Fibroblast of peridontal ligament (primary cell): ENCODE measurements around the gene RFFL.

Source experiments
- DNase-seq: peaks from one replicate; pipeline ENCODE4 v3.0.0-alpha.2; 2010; ENCODE audit errors: extremely low read depth

RFFL gene

GRCh38 chr17:35081638-35082037, 18.1 kb upstream of the RFFL start:
- DNase-seq, result no peak

- DNase-seq, result no peak
These were observed 17.0 kb upstream of the RFFL start for GRCh38 chr17:35080536-35080935.

- DNase-seq, result no peak
These were observed 16.3 kb upstream of the RFFL start for GRCh38 chr17:35079547-35080423.

- DNase-seq, result no peak
These were observed 13.4 kb upstream of the RFFL start for GRCh38 chr17:35076874-35077273.

GRCh38 chr17:35074711-35075707, 11.5 kb upstream of the RFFL start:
- no peak for DNase-seq

- DNase-seq, result no peak
These were observed 10.6 kb upstream of the RFFL start for GRCh38 chr17:35073991-35074627.

GRCh38 chr17:35073183-35073790, 9.8 kb upstream of the RFFL start:
- DNase-seq, result no peak

- peak; percentile 74 for DNase-seq
These were observed 5.8 kb upstream of the RFFL start for GRCh38 chr17:35069311-35069710.

- no peak for DNase-seq
These were observed 4.7 kb upstream of the RFFL start for GRCh38 chr17:35068249-35068648.

GRCh38 chr17:35065880-35066279, 2.4 kb upstream of the RFFL start:
- DNase-seq, result no peak

GRCh38 chr17:35064516-35065215, 1.2 kb upstream of the RFFL start:
- no peak for DNase-seq

- DNase-seq, result no peak
These were observed 1.2 kb downstream of the RFFL start for GRCh38 chr17:35062308-35062707.

- DNase-seq, result no peak
These were observed 6.1 kb downstream of the RFFL start for GRCh38 chr17:35057332-35057915.

GRCh38 chr17:35056013-35056412, 7.5 kb downstream of the RFFL start:
- no peak for DNase-seq

- DNase-seq, result no peak
These were observed 10.3 kb downstream of the RFFL start for GRCh38 chr17:35053204-35053603.

GRCh38 chr17:35052780-35053179, 10.7 kb downstream of the RFFL start:
- peak; percentile 30 for DNase-seq

GRCh38 chr17:35052241-35052610, 11.3 kb downstream of the RFFL start:
- DNase-seq, result peak; percentile 27

GRCh38 chr17:35051579-35052240, 11.8 kb downstream of the RFFL start:
- DNase-seq, result peak; percentile 35

GRCh38 chr17:35051183-35051578, 12.3 kb downstream of the RFFL start:
- no peak for DNase-seq

GRCh38 chr17:35050170-35050569, 13.3 kb downstream of the RFFL start:
- no peak for DNase-seq
